HG02938 (cell line): ENCODE measurements around the gene TESPA1.
A peak's percentile ranks its signal among the peaks of the same experiment; 100 is the strongest.
"Not testable (repeated sequence)": the region's sequence is repeated elsewhere in the genome, so short reads cannot be mapped to it uniquely, and the experiment has no call there.

ENCODE experiments used
- ATAC-seq: cut with Tn5 transposase; IDR thresholded peaks from one replicate; pipeline ENCODE4 v1.9.1; 2021; ENCODE audit warnings: mild to moderate bottlenecking, moderate library complexity; ENCODE audit not compliant: unreplicated experiment

TESPA1 gene

GRCh38 chr12:54984658-54985376 lies at the start of gene TESPA1:
TESPA1 (minus strand) TSS chr12:54984762; CDS start chr12:54974562, 10,200 bp downstream.
- peak; percentile 95 for ATAC-seq

- ATAC-seq = no peak
Observed at GRCh38 chr12:55034218-55034617, 49.7 kb upstream of the TESPA1 start.

GRCh38 chr12:55025508-55025907 lies 40.9 kb upstream of the TESPA1 start:
- no peak for ATAC-seq

- ATAC-seq = no peak
Observed at GRCh38 chr12:55024575-55024974, 40.0 kb upstream of the TESPA1 start.

- no peak for ATAC-seq
Observed at GRCh38 chr12:55019784-55020183, 35.2 kb upstream of the TESPA1 start, which contains the start of gene NEUROD4. NEUROD4 (plus strand) TSS chr12:55019974; CDS start chr12:55026440, 6,466 bp downstream.

GRCh38 chr12:55017416-55017925 lies 32.9 kb upstream of the TESPA1 start:
- no peak for ATAC-seq

GRCh38 chr12:55008944-55009585 lies 24.5 kb upstream of the TESPA1 start:
- no peak for ATAC-seq

- ATAC-seq = no peak
Observed at GRCh38 chr12:55002355-55002754, 17.8 kb upstream of the TESPA1 start.

GRCh38 chr12:55001198-55001868 lies 16.8 kb upstream of the TESPA1 start:
- no peak for ATAC-seq

- ATAC-seq = no peak
Observed at GRCh38 chr12:54998958-54999510, 14.5 kb upstream of the TESPA1 start.

- ATAC-seq = no peak
Observed at GRCh38 chr12:54997929-54998522, 13.5 kb upstream of the TESPA1 start.

- ATAC-seq = no peak
Observed at GRCh38 chr12:54996205-54996604, 11.6 kb upstream of the TESPA1 start.

- peak; percentile 48 for ATAC-seq
Observed at GRCh38 chr12:54993181-54993835, 8.7 kb upstream of the TESPA1 start.

GRCh38 chr12:54991991-54992375 lies 7.4 kb upstream of the TESPA1 start:
- ATAC-seq = peak; percentile 55

- peak; percentile 77 for ATAC-seq
Observed at GRCh38 chr12:54991161-54991990, 6.8 kb upstream of the TESPA1 start.

- ATAC-seq = no peak
Observed at GRCh38 chr12:54989829-54990228, 5.3 kb upstream of the TESPA1 start.

GRCh38 chr12:54988402-54989054 lies 4.0 kb upstream of the TESPA1 start:
- ATAC-seq = no peak

- ATAC-seq = no peak
Observed at GRCh38 chr12:54987611-54988231, 3.2 kb upstream of the TESPA1 start.

- not testable (repeated sequence) for ATAC-seq
Observed at GRCh38 chr12:54986773-54987172, 2.2 kb upstream of the TESPA1 start.
